ENCODE measurements around the gene CCDC24. TPM values are rescaled to one million over a fixed set of nuclear protein-coding genes. Genes with fewer than 3 reads are reported as not detected.

CCDC24 gene
- total and polyA plus RNA-seq, 2 of the 4 experiments (the other 2 are of a cell fraction), result 1.4 to 4.6 TPM

DNA sequence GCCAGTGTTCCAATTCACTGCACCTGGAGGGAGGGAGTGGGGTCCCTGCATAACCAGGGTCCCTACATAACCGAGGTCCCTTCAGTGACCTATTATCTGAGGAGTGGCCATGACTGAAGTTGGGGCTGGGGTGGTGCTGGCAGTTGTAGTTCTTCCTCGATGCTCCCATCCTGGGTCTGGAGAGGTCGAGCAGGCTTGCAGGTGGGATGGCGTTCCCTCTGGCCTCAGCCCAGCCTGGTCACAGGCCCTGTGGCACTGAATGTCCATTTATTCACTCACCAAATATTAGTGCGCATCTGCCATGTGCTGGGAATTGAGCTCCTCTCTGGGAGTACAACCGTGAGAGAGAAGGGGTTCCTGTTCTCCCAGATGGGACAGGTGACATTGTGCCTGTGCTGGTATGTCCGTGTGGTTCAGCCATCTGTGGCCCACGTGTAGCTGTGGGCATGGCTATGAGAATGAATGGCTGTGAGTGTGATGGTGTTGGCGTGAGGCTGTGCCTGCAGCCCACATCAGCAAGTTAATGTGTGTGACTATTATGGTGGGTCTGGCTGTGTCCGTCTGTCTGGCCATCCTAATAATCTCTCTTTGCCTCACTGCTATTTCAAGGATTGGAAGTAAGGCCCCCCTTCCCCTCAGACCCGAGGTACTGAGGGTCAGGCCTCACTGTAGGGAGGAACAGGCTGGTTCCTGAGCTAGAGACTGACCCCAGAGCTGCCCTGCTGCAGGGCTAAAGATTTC is 43.7 kb downstream of the CCDC24 start (continued):
- no peak for TF ChIP-seq CHD1 (IDR thresholded peaks at IDR 0.05; ENCODE audit: low read depth, low read length)

DNA sequence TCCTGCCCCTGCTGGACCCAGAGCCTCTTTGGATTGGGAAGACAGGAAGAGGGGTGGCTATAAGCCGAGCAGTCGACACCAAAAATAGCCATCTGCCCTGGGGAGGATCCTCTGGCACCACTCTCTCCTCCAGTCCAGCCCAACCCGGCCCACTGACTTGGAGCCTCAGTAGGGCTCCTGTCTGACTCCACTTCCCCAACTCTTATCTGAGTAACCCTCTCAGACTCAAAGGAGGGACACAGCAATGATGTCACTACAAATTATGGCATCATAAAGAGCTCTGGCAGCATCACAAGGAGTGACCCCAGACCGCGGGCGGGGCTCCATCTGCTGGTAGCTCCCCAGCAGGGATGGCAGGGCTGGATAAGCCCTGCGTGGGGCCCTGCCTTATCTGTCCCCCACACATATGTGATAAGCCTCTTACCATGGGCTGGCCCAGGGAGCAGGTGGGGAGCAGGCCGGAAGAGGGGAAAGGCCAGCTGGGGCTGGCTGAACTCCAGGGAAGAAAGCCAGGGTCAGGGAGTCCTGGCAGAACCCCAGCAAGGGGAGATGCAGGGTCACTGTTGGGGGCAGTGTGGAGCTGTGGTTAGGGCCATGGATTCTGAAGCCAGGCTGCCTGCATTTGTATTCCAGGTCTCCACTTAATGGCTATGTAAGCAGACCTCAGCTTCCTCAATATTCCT is 44.5 kb downstream of the CCDC24 start:
- no peak overlapping the region for H2BK120ac ChIP-seq (ENCODE audit: low read depth, low read length)
- H4K8ac ChIP-seq (ENCODE audit: low read depth in 2 of 2, low read length in 2 of 2), result no peak overlapping the region
- no peaks in the 10 kb centered on the region for H3K36me3 ChIP-seq (ENCODE audit: control insufficient read depth, insufficient read depth, low read length)
- no peak overlapping the region for H3K56ac ChIP-seq (ENCODE audit: extremely low read depth, insufficient read depth, low read length)
- WGBS, 2 experiments (ENCODE audit: extremely low coverage in 2 of 2, insufficient read length in 1 of 2), result 54% methylated on average over 3 of the region's 8 CpGs; no CpG with 5 or more reads in 1 of the 2 experiments
- H3K9me1 ChIP-seq (ENCODE audit: insufficient read depth, low read length), result peaks cover 3% of the 10 kb centered on the region; the same call in 1 of the 2 replicates
- ChIA-PET CTCF (interaction anchor here (1.1 to 2.3 kb wide), 4 partner anchors 12 to 272 kb away, joined by 4 to 16 read pairs (median 10); no protein-coding TSS in a partner anchor), POLR2A (ENCODE audit: unreplicated experiment) (no interaction called here)
- H2AFZ ChIP-seq (replicated peaks; ENCODE audit: low read length, poor library complexity), result no peak overlapping the region
- no peak overlapping the region for H3K4me3 ChIP-seq (ENCODE audit: insufficient read depth, low read depth, low read length)
- H3K4me1 ChIP-seq (ENCODE audit: control insufficient read depth, insufficient read depth, low read length), result peaks cover 8% of the 10 kb centered on the region; the same call in 1 of the 2 replicates
- no peak overlapping the region for H3K9ac ChIP-seq (ENCODE audit: low read depth, low read length)
- H3K27ac ChIP-seq (ENCODE audit: insufficient read depth, low read length), result no peak overlapping the region
- no peak overlapping the region for H3K23ac ChIP-seq (ENCODE audit: low read depth, low read length)
- intact Hi-C loops (cut with micrococcal nuclease) (loop anchor here (1.0 to 5.0 kb wide), 3 partner anchors 31 to 509 kb away; no protein-coding TSS in a partner anchor), dilution Hi-C loops (cut with HindIII; ENCODE audit: low sequenced_read_pairs, unreplicated experiment) (no loop called here), in situ Hi-C loops (cut with MboI; ENCODE audit: low sequenced_read_pairs) (no loop called here)
- no peak overlapping the region for H3K4ac ChIP-seq (ENCODE audit: low read depth, low read length)
- ATAC-seq (ENCODE audit: low read depth), result no peak
- no peak overlapping the region for H2AK5ac ChIP-seq (ENCODE audit: low read depth, low read length)
- no TSS peak for BruUV-seq (replicated peaks)
- no peak for TF ChIP-seq RAD21 (IDR thresholded peaks at IDR 0.05; ENCODE audit: low read length)
- H2BK15ac ChIP-seq (ENCODE audit: low read depth, low read length), result no peak overlapping the region
- no peaks in the 10 kb centered on the region; a peak in 1 of 4 replicates for H3K79me1 ChIP-seq (ENCODE audit: low read depth in 1 of 2, low read length in 2 of 2)
- no peak overlapping the region for H2BK5ac ChIP-seq (ENCODE audit: low read depth, low read length, poor library complexity, severe bottlenecking)
- no peaks in the 10 kb centered on the region for H4K20me1 ChIP-seq (ENCODE audit: insufficient read depth, low read length)
- H3K4me2 ChIP-seq (ENCODE audit: low read depth, low read length), result no peak overlapping the region
- H3K27me3 ChIP-seq (ENCODE audit: control insufficient read depth, insufficient read depth, low read length), result no peaks in the 10 kb centered on the region
- H4K5ac ChIP-seq (ENCODE audit: low read depth, low read length), result no peak overlapping the region
- H3K9me3 ChIP-seq (ENCODE audit: control insufficient read depth, insufficient read depth, low read length), result no peaks in the 10 kb centered on the region
- H2BK20ac ChIP-seq (ENCODE audit: low read depth, low read length), result no peak overlapping the region
- no peak overlapping the region for H3K18ac ChIP-seq (ENCODE audit: low read depth, low read length)
- H4K91ac ChIP-seq (ENCODE audit: insufficient read depth, low read depth, low read length), result no peak overlapping the region
- no peak overlapping the region for H2AK9ac ChIP-seq (replicated peaks; ENCODE audit: low read depth, low read length, poor library complexity)
- H3K14ac ChIP-seq (replicated peaks; ENCODE audit: low read depth, low read length), result no peak overlapping the region
- no peak for DNase-seq
